HG02571 (cell line): Measurements from ENCODE around the gene SPDYE3.

Experiments
- ATAC-seq: cut with Tn5 transposase; IDR thresholded peaks from one replicate; pipeline ENCODE4 v1.9.1; 2021; ENCODE audit warnings: mild to moderate bottlenecking, moderate library complexity; ENCODE audit not compliant: unreplicated experiment

SPDYE3 gene

GRCh38 chr7:100369105-100369504 lies 61.6 kb downstream of the SPDYE3 start:
- ATAC-seq, result peak; percentile 52

- no peak for ATAC-seq
Measured at GRCh38 chr7:100370303-100370702, 62.8 kb downstream of the SPDYE3 start.

- ATAC-seq, result no peak
Measured at GRCh38 chr7:100370746-100371145, 63.2 kb downstream of the SPDYE3 start.

- ATAC-seq, result no peak
Measured at GRCh38 chr7:100371561-100372171, 64.2 kb downstream of the SPDYE3 start.
